HG03520 (cell line): Measurements from ENCODE around the gene PCMT1.
"Not testable (repeated sequence)": the region's sequence is repeated elsewhere in the genome, so short reads cannot be mapped to it uniquely, and the experiment has no call there.

Experiments used
- ATAC-seq: cut with Tn5 transposase; IDR thresholded peaks from one replicate; pipeline ENCODE4 v1.9.1; 2021; ENCODE audit warnings: mild to moderate bottlenecking, moderate library complexity; ENCODE audit not compliant: unreplicated experiment

PCMT1 gene

GRCh38 chr6:149749594-149750135 is at the start of gene PCMT1:
Gene PCMT1, plus strand, starts transcription at chr6:149749741. Its CDS starts 161 bp downstream, at chr6:149749902.
- ATAC-seq, result peak; percentile 81

GRCh38 chr6:149701714-149702113 is 47.8 kb upstream of the PCMT1 start:
- no peak for ATAC-seq

- no peak for ATAC-seq
Observed at GRCh38 chr6:149711711-149712110, 37.8 kb upstream of the PCMT1 start.

GRCh38 chr6:149714442-149714841 is 35.1 kb upstream of the PCMT1 start:
- no peak for ATAC-seq

GRCh38 chr6:149716181-149716963 is 33.2 kb upstream of the PCMT1 start:
- no peak for ATAC-seq

- ATAC-seq, result no peak
Observed at GRCh38 chr6:149717255-149717587, 32.3 kb upstream of the PCMT1 start.

GRCh38 chr6:149717588-149718458 is 31.7 kb upstream of the PCMT1 start, which contains the start of gene LATS1:
Gene LATS1, minus strand, starts transcription at chr6:149718101. Its CDS starts 15,975 bp downstream, at chr6:149702126.
- ATAC-seq, result peak; percentile 73

- ATAC-seq, result no peak
Observed at GRCh38 chr6:149719531-149719930, 30.0 kb upstream of the PCMT1 start.

GRCh38 chr6:149723262-149723661 is 26.3 kb upstream of the PCMT1 start:
- no peak for ATAC-seq

GRCh38 chr6:149723771-149724417 is 25.6 kb upstream of the PCMT1 start:
- no peak for ATAC-seq

- no peak for ATAC-seq
Observed at GRCh38 chr6:149725785-149726184, 23.8 kb upstream of the PCMT1 start.

GRCh38 chr6:149727793-149728498 is 21.6 kb upstream of the PCMT1 start:
- no peak for ATAC-seq

GRCh38 chr6:149728499-149729234 is 20.9 kb upstream of the PCMT1 start:
- ATAC-seq, result no peak

- no peak for ATAC-seq
Observed at GRCh38 chr6:149729824-149730223, 19.7 kb upstream of the PCMT1 start.

GRCh38 chr6:149733089-149733720 is 16.3 kb upstream of the PCMT1 start:
- no peak for ATAC-seq

GRCh38 chr6:149734915-149735314 is 14.6 kb upstream of the PCMT1 start:
- ATAC-seq, result no peak

GRCh38 chr6:149745252-149745651 is 4.3 kb upstream of the PCMT1 start:
- not testable (repeated sequence) for ATAC-seq

GRCh38 chr6:149746147-149746946 is 3.2 kb upstream of the PCMT1 start, which contains the start of gene NUP43:
Gene NUP43, minus strand, starts transcription at chr6:149746529. Its CDS starts 34 bp downstream, at chr6:149746495.
- ATAC-seq, result peak; percentile 50
